LNCaP clone FGC (cell line): ENCODE measurements around the gene NACC1.
A peak's percentile ranks its signal among the peaks of the same experiment; 100 is the strongest.

Source experiments
- DNase-seq: peaks from one replicate; pipeline ENCODE4 v3.0.0-alpha.2; 2011; ENCODE audit warnings: low read depth
- H3K4me3 ChIP-seq: 2 replicates; pipeline ENCODE4 v1.5.1; 2011; ENCODE audit warnings: mild to moderate bottlenecking, low read depth, low read length, control low read depth
- CTCF ChIP-seq: IDR thresholded peaks from 2 replicates; pipeline ENCODE4 v1.5.1; 2012; ENCODE audit warnings: mild to moderate bottlenecking; ENCODE audit not compliant: control insufficient read depth, insufficient read depth; ENCODE audit errors: extremely low read depth

Gene NACC1

GRCh38 chr19:13118424-13119193 is 545 bp downstream of the NACC1 start:
- H3K4me3 ChIP-seq, result peak overlapping the region; percentile 95
- no peak for DNase-seq
- no peak for TF ChIP-seq CTCF

GRCh38 chr19:13119627-13120026 is 1.6 kb downstream of the NACC1 start:
- DNase-seq, result no peak
- H3K4me3 ChIP-seq, result peak overlapping the region; percentile 95
- TF ChIP-seq CTCF, result no peak

GRCh38 chr19:13120031-13120430 is 2.0 kb downstream of the NACC1 start:
- H3K4me3 ChIP-seq, result no peak overlapping the region; the same call in 1 of the 2 replicates
- TF ChIP-seq CTCF, result no peak
- no peak for DNase-seq

- TF ChIP-seq CTCF, result no peak
- H3K4me3 ChIP-seq, result no peak overlapping the region
- DNase-seq, result no peak
Observed at GRCh38 chr19:13120817-13121216, 2.8 kb downstream of the NACC1 start.

- no peak for TF ChIP-seq CTCF
- DNase-seq, result no peak
- no peak overlapping the region for H3K4me3 ChIP-seq
Observed at GRCh38 chr19:13121551-13122274, 3.6 kb downstream of the NACC1 start.

- no peak for TF ChIP-seq CTCF
- H3K4me3 ChIP-seq, result no peak overlapping the region
- no peak for DNase-seq
Observed at GRCh38 chr19:13122275-13122878, 4.3 kb downstream of the NACC1 start.
